Smooth muscle cell (in vitro differentiated cells): ENCODE results near the gene FCRL5. TPM values are rescaled to one million over a fixed set of nuclear protein-coding genes. Genes with fewer than 3 reads are reported as not detected.

Experiments used
- DNase-seq: peaks from one replicate; lab custom pipeline; 2025; ENCODE audit not compliant: unreplicated experiment; lab: John Stamatoyannopoulos, UW
- H2AFZ ChIP-seq: fragments of 200-600 bp; sonication (generic); 2 replicates; pipeline ENCODE4 v1.6.0; 2016; ENCODE audit warnings: antibody characterized with exemption, low read depth, mild to moderate bottlenecking
- H3F3A ChIP-seq: fragments of 200-600 bp; sonication (generic); 2 replicates; pipeline ENCODE4 v1.6.0; 2017; ENCODE audit warnings: antibody characterized with exemption, low read depth
- H3K27ac ChIP-seq: fragments of 200-600 bp; sonication (generic); 2 replicates; pipeline ENCODE4 v1.5.1; 2016; ENCODE audit warnings: low read depth, mild to moderate bottlenecking
- H3K27me3 ChIP-seq: fragments of 200-600 bp; sonication (generic); 2 replicates; pipeline ENCODE4 v1.6.1; 2016; ENCODE audit warnings: low read depth, mild to moderate bottlenecking
- H3K36me3 ChIP-seq: fragments of 200-600 bp; sonication (generic); 2 replicates; pipeline ENCODE4 v1.5.1; 2016; ENCODE audit warnings: low read depth
- H3K4me1 ChIP-seq: fragments of 200-600 bp; sonication (generic); 2 replicates; pipeline ENCODE4 v1.5.1; 2016; ENCODE audit warnings: low read depth
- H3K4me2 ChIP-seq: fragments of 200-600 bp; sonication (generic); 2 replicates; pipeline ENCODE4 v1.6.0; 2016; ENCODE audit warnings: mild to moderate bottlenecking
- H3K4me3 ChIP-seq: fragments of 200-600 bp; sonication (generic); 2 replicates; pipeline ENCODE4 v1.5.1; 2016; ENCODE audit warnings: mild to moderate bottlenecking
- H3K79me2 ChIP-seq: fragments of 200-600 bp; sonication (generic); 2 replicates; pipeline ENCODE4 v1.6.0; 2016; ENCODE audit warnings: low read depth, mild to moderate bottlenecking
- H3K9ac ChIP-seq: fragments of 200-600 bp; sonication (generic); 2 replicates; pipeline ENCODE4 v1.6.0; 2016; ENCODE audit warnings: low read depth
- H3K9me3 ChIP-seq: fragments of 200-600 bp; sonication (generic); replicated peaks from 2 replicates; pipeline ENCODE4 v1.5.1; 2016; ENCODE audit warnings: low read depth
- H4K20me1 ChIP-seq: fragments of 200-600 bp; sonication (generic); 2 replicates; pipeline ENCODE4 v1.6.0; 2016; ENCODE audit warnings: low read depth
- CTCF ChIP-seq: fragments of 200-600 bp; sonication (generic); IDR thresholded peaks from 2 replicates; pipeline ENCODE4 v1.5.1; 2017; ENCODE audit warnings: borderline replicate concordance, mild to moderate bottlenecking, antibody characterized with exemption; ENCODE audit not compliant: insufficient read depth, poor library complexity, severe bottlenecking
- WGBS: methylation state at CpG from one replicate; pipeline ENCODE4 v1.1.7; 2016; ENCODE audit warnings: low lambda C conversion rate; 5-methylcytosine and 5-hydroxymethylcytosine counted together
- polyA plus RNA-seq: library from polyadenylated mRNA; unstranded; fragments of >200 nt; fragmentation: Nextera tagmentation; extraction: Ambion mirVana; gene quantifications from 2 replicates; pipeline ENCODE4 v1.2.1, GENCODE V29; 2016
- total RNA-seq: library from RNA; depleted of rRNA; stranded (reverse); fragments of >200 nt; gene quantifications from 2 replicates; pipeline ENCODE4 v1.2.3, GENCODE V29; 2014

FCRL5 gene
- total and polyA plus RNA-seq, 2 experiments from 2014 or later = not detected

GRCh38 chr1:157580828-157581210, 28.5 kb upstream of the FCRL5 start:
- no peak for DNase-seq
- H3K36me3 ChIP-seq = no peaks in the 10 kb centered on the region
- no peak overlapping the region for H3K4me3 ChIP-seq
- H2AFZ ChIP-seq = no peak overlapping the region
- no peak overlapping the region for H3K4me2 ChIP-seq
- H3K27ac ChIP-seq = no peak overlapping the region
- 88% methylated on average over 1 of the region's 1 CpG for WGBS
- no peaks in the 10 kb centered on the region for H3F3A ChIP-seq
- TF ChIP-seq CTCF = no peak
- no peaks in the 10 kb centered on the region for H3K79me2 ChIP-seq
- H3K4me1 ChIP-seq = no peaks in the 10 kb centered on the region
- H4K20me1 ChIP-seq = no peaks in the 10 kb centered on the region
- no peaks in the 10 kb centered on the region for H3K27me3 ChIP-seq
- H3K9me3 ChIP-seq = no peaks in the 10 kb centered on the region
- H3K9ac ChIP-seq = no peak overlapping the region

GRCh38 chr1:157580179-157580827, 28.0 kb upstream of the FCRL5 start:
- H2AFZ ChIP-seq = no peak overlapping the region
- no peaks in the 10 kb centered on the region for H3F3A ChIP-seq
- no peaks in the 10 kb centered on the region for H4K20me1 ChIP-seq
- H3K4me1 ChIP-seq = no peaks in the 10 kb centered on the region
- DNase-seq = no peak
- no peaks in the 10 kb centered on the region for H3K27me3 ChIP-seq
- no peak overlapping the region for H3K27ac ChIP-seq
- no peaks in the 10 kb centered on the region for H3K9me3 ChIP-seq
- H3K36me3 ChIP-seq = no peaks in the 10 kb centered on the region
- no peak overlapping the region for H3K9ac ChIP-seq
- TF ChIP-seq CTCF = peak; percentile 81
- H3K4me2 ChIP-seq = no peak overlapping the region
- no peaks in the 10 kb centered on the region for H3K79me2 ChIP-seq
- WGBS = 28% methylated on average over 4 of the region's 4 CpGs
- no peak overlapping the region for H3K4me3 ChIP-seq

DNA sequence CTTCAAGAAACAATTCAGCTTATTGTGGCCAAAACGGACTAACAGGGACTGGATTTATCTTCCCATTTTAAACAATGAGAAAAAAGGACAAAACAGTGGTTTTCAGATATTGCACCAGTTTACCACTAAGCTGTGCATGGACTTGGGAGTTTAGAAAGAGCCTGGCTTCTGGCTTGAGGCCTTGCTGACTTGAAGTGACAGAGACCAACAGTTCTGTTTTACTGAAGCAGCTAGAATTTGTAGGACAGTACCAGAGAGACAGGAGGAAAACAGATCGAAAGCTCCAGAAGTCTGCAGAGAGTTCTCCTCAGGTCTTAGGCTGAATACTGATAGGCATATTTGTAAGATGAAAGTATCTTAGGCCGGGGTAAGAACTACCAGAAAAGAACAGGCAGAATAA, 25.1 kb upstream of the FCRL5 start:
- WGBS = 94% methylated on average over 3 of the region's 3 CpGs
- H3F3A ChIP-seq = no peaks in the 10 kb centered on the region
- no peaks in the 10 kb centered on the region for H4K20me1 ChIP-seq
- no peaks in the 10 kb centered on the region for H3K4me1 ChIP-seq
- no peaks in the 10 kb centered on the region for H3K27me3 ChIP-seq
- H3K27ac ChIP-seq = no peak overlapping the region
- no peaks in the 10 kb centered on the region for H3K36me3 ChIP-seq
- no peak for DNase-seq
- H3K9ac ChIP-seq = no peak overlapping the region
- no peak overlapping the region for H3K4me3 ChIP-seq
- H3K4me2 ChIP-seq = no peak overlapping the region
- TF ChIP-seq CTCF = no peak
- no peak overlapping the region for H2AFZ ChIP-seq
- H3K79me2 ChIP-seq = no peaks in the 10 kb centered on the region
- H3K9me3 ChIP-seq = no peaks in the 10 kb centered on the region

- no peaks in the 10 kb centered on the region for H3F3A ChIP-seq
- H3K4me1 ChIP-seq = no peaks in the 10 kb centered on the region
- no peak overlapping the region for H3K9ac ChIP-seq
- no peaks in the 10 kb centered on the region for H3K79me2 ChIP-seq
- no peaks in the 10 kb centered on the region for H3K36me3 ChIP-seq
- H3K9me3 ChIP-seq = no peaks in the 10 kb centered on the region
- H3K4me2 ChIP-seq = no peak overlapping the region
- H2AFZ ChIP-seq = no peak overlapping the region
- DNase-seq = no peak
- H3K27ac ChIP-seq = no peak overlapping the region
- H3K4me3 ChIP-seq = no peak overlapping the region
- H3K27me3 ChIP-seq = no peaks in the 10 kb centered on the region
- WGBS = 92% methylated on average over 2 of the region's 2 CpGs
- H4K20me1 ChIP-seq = no peaks in the 10 kb centered on the region
- TF ChIP-seq CTCF = no peak
Measured at GRCh38 chr1:157575744-157576143, 23.4 kb upstream of the FCRL5 start.
